Heart right ventricle (tissue), 16 donors: ENCODE results near the gene PLCH1. TPM values are rescaled to one million over a fixed set of nuclear protein-coding genes. Genes with fewer than 3 reads are reported as not detected.

Experiments
- ATAC-seq, 8 donors: fragments of 200-7000 bp; cut with Tn5 transposase; one replicate each; pipeline ENCODE4 v1.9.1; 2020; ENCODE audit warnings: mild to moderate bottlenecking in 8 of 8, moderate library complexity in 8 of 8, moderate number of reproducible peaks in 1 of 8
- DNase-seq, 2 donors: peaks; one replicate each; pipeline ENCODE4 v3.0.0-alpha.2; 2020
- H3K27ac ChIP-seq, 10 donors: fragments of 200-600 bp; sonication (generic) in 2 of 10; one replicate each; pipeline versions ENCODE4 v1.5.0 to v1.8.0; 2020 to 2022; ENCODE audit warnings: mild to moderate bottlenecking in 3 of 10
- H3K27me3 ChIP-seq, 7 donors: fragments of 200-600 bp; one replicate each; pipeline ENCODE4 v1.8.0; 2021 to 2022; ENCODE audit warnings: mild to moderate bottlenecking in 2 of 7
- H3K36me3 ChIP-seq, 9 donors: fragments of 200-600 bp; sonication (generic) in 1 of 9; one replicate each; pipeline versions ENCODE4 v1.5.0 to v1.8.0; 2020 to 2022; ENCODE audit warnings: mild to moderate bottlenecking in 2 of 9
- H3K4me1 ChIP-seq, 9 donors: fragments of 200-600 bp; sonication (generic) in 1 of 9; one replicate each; pipeline versions ENCODE4 v1.5.0 to v1.8.0; 2020 to 2022; ENCODE audit warnings: mild to moderate bottlenecking in 4 of 9
- H3K4me3 ChIP-seq, 10 donors: fragments of 200-600 bp; sonication (generic) in 2 of 10; one replicate each; pipeline versions ENCODE4 v1.5.0 to v1.8.0; 2020 to 2022; ENCODE audit warnings: mild to moderate bottlenecking in 7 of 10, moderate library complexity in 2 of 10
- H3K9me3 ChIP-seq, 11 donors: fragments of 200-600 bp in 10 of 11; sonication (generic) in 2 of 11; one replicate each; pipeline versions ENCODE4 v1.5.0 to v1.8.0; 2013 to 2022; ENCODE audit warnings: mild to moderate bottlenecking in 2 of 11, control low read depth in 1 of 11, moderate library complexity in 1 of 11
- CTCF ChIP-seq, 9 donors: fragments of 200-600 bp; sonication (generic) in 2 of 9; IDR thresholded peaks; one replicate each; pipeline versions ENCODE4 v1.5.0 to v1.8.0; 2021 to 2022; ENCODE audit warnings: antibody characterized with exemption in 9 of 9, mild to moderate bottlenecking in 5 of 9, moderate library complexity in 1 of 9
- WGBS, 2 donors: extraction: QIAGEN DNeasy Blood & Tissue Kit; methylation state at CpG; one replicate each; pipeline ENCODE4 v1.1.7; 2013; ENCODE audit warnings: inconsistent platforms in 1 of 2; 5-methylcytosine and 5-hydroxymethylcytosine counted together
- intact Hi-C, 10 donors: fragments of 100-400 bp; cut with DNase I; formaldehyde crosslinking; loops; one replicate each; pipeline versions ENCODE4 v1.11.1 to v1.14.2; 2022
- polyA plus RNA-seq, 2 donors: library from polyadenylated mRNA; stranded (reverse); fragments of 200-250 nt; gene quantifications; one replicate each; pipeline ENCODE4 v1.2.3, GENCODE V29; 2013
- total RNA-seq, 10 donors: library from RNA; stranded (reverse); fragmentation: NEBNext Ultra II Directional in 3 of 10; extraction: Animal tissue kit (Norgen Biotek cat#: 25700) in 3 of 10; gene quantifications; one replicate each; pipeline versions ENCODE4 v1.2.1 to v1.2.4, GENCODE V29; 2021 to 2023
- donor health status: Arrhythmogenic right ventricular cardiomyopathy.
- donor health status: ischemic (EF 13 %, LVEDD 7.1; RV severe dilation, severe dysfunction).
- donor health status: healthy with polysubstance abuse.
- donor health status: DM: no; HTN: yes; CAD: no.
- donor health status: DM: no; HTN: no; CAD: no.
- donor health status: ischemic (EF 25% LVEDD 6.9; RV normal size, moderate dysfunction).
- donor health status: ischemic (EF 25% LVEDD 5.7; RV mildly dilated, moderate dysfunction).
- donor health status: healthy.
- donor health status: DM: yes; HTN: yes; CAD: no.
- donor health status: Ischemic cardiomyopathy.
- donor health status: ischemic (EF 35%, LVEDD 5.7; RV mildly dilated, moderate dysfunction).
- donor health status: nonischemic (EF 11% LVEDD 7.7; RV severe dilation, severe dysfunction).
- donor health status: DM: yes; HTN: yes; CAD: no.
- donor health status: PGD.
- donor health status: ischemic (EF 29% LVEDD 5.4; RV normal size, mild dysfunction).
- donor health status: nonischemic (EF 23%, LVEDD 6.1; RV moderate dilation, normal function).

Gene PLCH1
- total and polyA plus RNA-seq, 12 donors: 0.13 to 2.1 (median 0.51) TPM

DNA sequence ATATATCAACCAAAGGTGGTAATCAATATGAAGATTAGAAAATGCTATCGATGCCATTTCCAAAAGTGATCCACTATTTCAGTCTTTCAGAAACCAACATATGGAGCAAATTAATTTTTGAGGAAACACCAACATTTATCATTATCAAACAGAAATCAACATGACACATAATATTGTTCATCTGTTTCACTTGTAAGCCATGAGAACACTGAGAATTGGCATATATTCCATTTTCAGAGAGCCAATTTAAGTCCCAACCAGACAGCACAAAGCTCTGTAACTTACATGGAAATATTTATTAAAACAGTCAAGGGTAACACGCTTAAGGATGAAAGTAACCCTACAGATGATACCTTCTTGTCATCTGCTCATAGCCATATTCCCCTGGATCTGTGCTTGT is 413.8 kb downstream of the PLCH1 start:
- H3K27me3 ChIP-seq: no peaks in the 10 kb centered on the region
- no peaks in the 10 kb centered on the region for H3K36me3 ChIP-seq
- H3K4me3 ChIP-seq: no peak overlapping the region
- no peaks in the 10 kb centered on the region for H3K9me3 ChIP-seq
- DNase-seq (no peak), ATAC-seq (no peak)
- WGBS, 2 donors: 83 to 92% methylated on average over 2 of the region's 2 CpGs
- no peak overlapping the region for H3K27ac ChIP-seq
- peaks cover 0 to 16% (median 7%) of the 10 kb centered on the region in 9 donors for H3K4me1 ChIP-seq
- intact Hi-C loops: no loop called here
- TF ChIP-seq CTCF (IDR thresholded peaks at IDR 0.05): no peak

- no peak for ATAC-seq
- H3K27me3 ChIP-seq: no peaks in the 10 kb centered on the region
These were observed 414.5 kb downstream of the PLCH1 start for GRCh38 chr3:155330370-155330769.

DNA sequence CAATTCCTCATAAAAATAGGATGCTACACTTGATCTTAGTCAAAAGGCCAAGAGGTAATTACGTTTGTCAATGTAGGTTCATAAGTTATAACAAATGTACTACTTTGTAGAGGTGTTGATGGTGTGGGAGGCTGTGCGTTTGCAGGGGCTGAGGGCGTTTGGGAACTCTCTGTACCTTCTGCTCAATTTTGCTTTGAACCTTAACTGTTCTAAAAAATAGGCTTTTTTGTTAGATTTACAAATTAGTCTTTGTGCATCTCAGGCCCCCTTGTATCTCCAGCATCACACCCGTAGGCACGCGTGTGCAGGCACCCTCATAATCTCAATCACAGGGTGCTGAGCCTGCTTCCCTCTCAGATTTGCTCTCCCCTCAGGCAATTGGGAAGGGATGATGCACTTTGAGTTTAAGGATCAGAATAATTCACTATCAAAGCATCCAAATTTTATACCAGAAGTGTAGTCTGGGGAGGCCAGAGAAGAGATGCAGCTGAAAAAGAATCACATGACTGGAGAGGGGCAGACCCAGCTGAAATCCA is 415.3 kb downstream of the PLCH1 start:
- DNase-seq (no peak), ATAC-seq (no peak)
- Histone ChIP-seq H3K27me3 (no peaks in the 10 kb centered on the region), H3K4me1 (peaks cover 0 to 4% (median under 1%) of the 10 kb centered on the region in 9 donors), H3K9me3 (no peaks in the 10 kb centered on the region), H3K4me3 (no peak overlapping the region), H3K27ac (no peak overlapping the region), H3K36me3 (no peaks in the 10 kb centered on the region)
- 88 to 89% methylated on average over 6 of the region's 6 CpGs for WGBS, 2 donors
- intact Hi-C loops: loop anchor here in 3 of 10 donors (5.0 to 10.0 kb wide), 3 partner anchors 575 to 997 kb away; no protein-coding TSS in a partner anchor
- no peak for TF ChIP-seq CTCF (IDR thresholded peaks at IDR 0.05)

More at GRCh38 chr3:155330370-155330769, 414.5 kb downstream of the PLCH1 start:
- Histone ChIP-seq H3K36me3 (no peaks in the 10 kb centered on the region), H3K4me1 (peaks cover 0 to 11% (median 7%) of the 10 kb centered on the region in 9 donors), H3K9me3 (no peaks in the 10 kb centered on the region), H3K27ac (no peak overlapping the region), H3K4me3 (no peak overlapping the region)
- intact Hi-C loops: no loop called here
- no peak for TF ChIP-seq CTCF (IDR thresholded peaks at IDR 0.05)
- no peak for DNase-seq

DNA sequence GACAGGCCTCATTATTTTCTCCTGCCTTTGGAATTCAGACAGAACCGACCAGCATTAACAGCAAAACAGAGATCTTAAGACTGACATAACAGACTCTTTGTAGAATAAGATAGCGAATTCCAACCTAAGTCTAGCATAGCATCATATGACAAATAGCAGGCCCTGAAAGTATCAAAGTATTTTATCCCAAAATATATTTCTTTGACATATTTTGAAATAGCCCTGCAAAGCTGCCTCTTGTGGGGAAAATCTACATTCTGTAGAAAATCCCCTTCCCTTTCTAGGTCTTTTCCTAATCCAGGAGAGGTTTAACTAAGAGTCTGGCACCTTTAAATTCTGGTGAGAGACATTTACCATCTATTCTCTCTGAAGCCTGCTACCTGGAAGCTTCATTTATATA is 417.0 kb downstream of the PLCH1 start:
- intact Hi-C loops: loop anchor here in 3 of 10 donors (5.0 to 10.0 kb wide), 3 partner anchors 573 to 996 kb away; no protein-coding TSS in a partner anchor
- no peaks in the 10 kb centered on the region for H3K27me3 ChIP-seq
- no peak overlapping the region for H3K4me3 ChIP-seq
- WGBS, 2 donors: 81% methylated on average over 2 of the region's 2 CpGs
- DNase-seq: no peak
- no peaks in the 10 kb centered on the region for H3K4me1 ChIP-seq
- H3K27ac ChIP-seq: no peak overlapping the region
- TF ChIP-seq CTCF (IDR thresholded peaks at IDR 0.05): no peak
- no peaks in the 10 kb centered on the region for H3K9me3 ChIP-seq
- no peak for ATAC-seq
- no peaks in the 10 kb centered on the region for H3K36me3 ChIP-seq
